Measurements from ENCODE around the gene TNFRSF13B.

GRCh38 chr17:16934836-16935235 is 37.1 kb downstream of the TNFRSF13B start:
- TF ChIP-seq, protein P1, sequence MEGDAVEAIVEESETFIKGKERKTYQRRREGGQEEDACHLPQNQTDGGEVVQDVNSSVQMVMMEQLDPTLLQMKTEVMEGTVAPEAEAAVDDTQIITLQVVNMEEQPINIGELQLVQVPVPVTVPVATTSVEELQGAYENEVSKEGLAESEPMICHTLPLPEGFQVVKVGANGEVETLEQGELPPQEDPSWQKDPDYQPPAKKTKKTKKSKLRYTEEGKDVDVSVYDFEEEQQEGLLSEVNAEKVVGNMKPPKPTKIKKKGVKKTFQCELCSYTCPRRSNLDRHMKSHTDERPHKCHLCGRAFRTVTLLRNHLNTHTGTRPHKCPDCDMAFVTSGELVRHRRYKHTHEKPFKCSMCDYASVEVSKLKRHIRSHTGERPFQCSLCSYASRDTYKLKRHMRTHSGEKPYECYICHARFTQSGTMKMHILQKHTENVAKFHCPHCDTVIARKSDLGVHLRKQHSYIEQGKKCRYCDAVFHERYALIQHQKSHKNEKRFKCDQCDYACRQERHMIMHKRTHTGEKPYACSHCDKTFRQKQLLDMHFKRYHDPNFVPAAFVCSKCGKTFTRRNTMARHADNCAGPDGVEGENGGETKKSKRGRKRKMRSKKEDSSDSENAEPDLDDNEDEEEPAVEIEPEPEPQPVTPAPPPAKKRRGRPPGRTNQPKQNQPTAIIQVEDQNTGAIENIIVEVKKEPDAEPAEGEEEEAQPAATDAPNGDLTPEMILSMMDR (IDR thresholded peaks at IDR 0.05; ENCODE audit: borderline replicate concordance, extremely low read depth, low read length, poor library complexity, severe bottlenecking) = no peak
- TF ChIP-seq EZH2 (IDR thresholded peaks at IDR 0.05; ENCODE audit: borderline replicate concordance, low read depth, low read length, severe bottlenecking) = no peak

Measured in DND-41 (cell line).